Transverse colon (tissue), 4 donors: ENCODE measurements around the gene SMARCE1. TPM values are rescaled to one million over a fixed set of nuclear protein-coding genes. Genes with fewer than 3 reads are reported as not detected.
A peak's percentile ranks its signal among the peaks of the same experiment; 100 is the strongest.

Experiments
- DNase-seq: peaks from one replicate; pipeline ENCODE4 v3.0.0-alpha.2; 2019
- H3K27ac ChIP-seq, 4 donors: fragments of 200-600 bp; sonication (generic); 2 replicates each; pipeline ENCODE4 v1.5.1; 2016 to 2018; ENCODE audit warnings: inconsistent platforms in 4 of 4
- H3K27me3 ChIP-seq: fragments of 200-600 bp; sonication (generic); 2 replicates; pipeline ENCODE4 v1.5.1; 2017; ENCODE audit warnings: inconsistent platforms
- H3K36me3 ChIP-seq, 4 donors: fragments of 200-600 bp; sonication (generic); 2 replicates each; pipeline ENCODE4 v1.5.1; 2017 to 2019; ENCODE audit warnings: inconsistent platforms in 4 of 4
- H3K4me1 ChIP-seq, 4 donors: fragments of 200-600 bp; sonication (generic); 2 replicates each; pipeline ENCODE4 v1.5.1; 2017 to 2020; ENCODE audit warnings: inconsistent platforms in 4 of 4
- H3K4me3 ChIP-seq, 4 donors: fragments of 200-600 bp; sonication (generic); 1 replicate in 1 of 4; 2 replicates in 3 of 4; pipeline versions ENCODE4 v1.5.1 to v1.6.1; 2017 to 2019; ENCODE audit warnings: inconsistent platforms in 4 of 4
- H3K9me3 ChIP-seq, 2 donors: fragments of 200-600 bp; sonication (generic); 2 replicates each; pipeline ENCODE4 v1.5.1; 2017 to 2019; ENCODE audit warnings: inconsistent platforms in 2 of 2
- CTCF ChIP-seq, 5 experiments: fragments of 200-600 bp in 3 of 5; fragments of 450-650 bp in 2 of 5; sonication (generic) in 3 of 5; IDR thresholded peaks; 1 replicate in 2 of 5; 2 replicates in 3 of 5; pipeline ENCODE4 v1.5.1; 2016 to 2017; ENCODE audit warnings: antibody characterized with exemption in 5 of 5, inconsistent platforms in 3 of 5, mild to moderate bottlenecking in 2 of 5, moderate library complexity in 1 of 5
- EP300 ChIP-seq: sonication (generic); formaldehyde crosslinking; IDR thresholded peaks from one replicate; pipeline ENCODE4 v1.6.1; 2017; ENCODE audit warnings: antibody characterized with exemption, low read depth
- POLR2A ChIP-seq: fragments of 450-650 bp; IDR thresholded peaks from one replicate; pipeline ENCODE4 v1.6.1; 2016; ENCODE audit warnings: antibody characterized with exemption, mild to moderate bottlenecking, moderate library complexity
- POLR2AphosphoS5 ChIP-seq, 3 donors: sonication (generic); formaldehyde crosslinking; IDR thresholded peaks; one replicate each; pipeline ENCODE4 v1.6.1; 2016; ENCODE audit warnings: antibody characterized with exemption in 3 of 3
- WGBS, 2 donors: methylation state at CpG; one replicate each; pipeline ENCODE4 v1.1.5; 2018; ENCODE audit warnings: low coverage in 1 of 2; 5-methylcytosine and 5-hydroxymethylcytosine counted together
- in situ Hi-C, 4 donors: fragments of 200-750 bp; cut with MboI; loops; one replicate each; pipeline versions ENCODE4 v1.15.0 to v1.15.1; 2017; ENCODE audit warnings: low sequenced_read_pairs in 3 of 4, low pct_ligation_motif_present in 1 of 4, low pct_unique_long_range_greater_than_20kb in 1 of 4
- intact Hi-C: fragments of 100-400 bp; cut with DNase I; formaldehyde crosslinking; loops from one replicate; pipeline ENCODE4 v1.15.1; 2023; ENCODE audit warnings: low total_unique reads
- total RNA-seq, 4 donors: library from RNA; depleted of rRNA; stranded (reverse); fragments of >200 nt; gene quantifications; one replicate each; pipeline ENCODE4 v1.1.0, GENCODE V29; 2016

The SMARCE1 gene
- total RNA-seq, result 10 to 100 TPM; 43.0 to 87.2 (median 61.6) TPM

- intact Hi-C loops (no loop called here), in situ Hi-C loops (no loop called here)
- DNase-seq, result peak; percentile 77
- peaks cover 19 to 41% (median 21%) of the 10 kb centered on the region in 4 donors for H3K4me1 ChIP-seq
- peaks cover 0 to 13% (median 5%) of the 10 kb centered on the region in 4 donors for H3K36me3 ChIP-seq
- no peaks in the 10 kb centered on the region for H3K27me3 ChIP-seq
- no peaks in the 10 kb centered on the region for H3K9me3 ChIP-seq
- whole genome bisulfite sequencing, 2 donors, result 0 to 2% methylated on average over 7 to 35 of the region's 64 CpGs
- TF ChIP-seq CTCF (IDR thresholded peaks at IDR 0.05) (peak in 1 of 5 experiments; percentile 1), EP300 (no peak), POLR2AphosphoS5 (IDR thresholded peaks at IDR 0.05) (peak; percentile 11 to 63 (median 57)), POLR2A (peak; percentile 72)
- peak within 1 kb of the TSS; percentile 95 to 98 (median 96) for H3K27ac ChIP-seq
- peak within 1 kb of the TSS; percentile 85 to 92 (median 88) for H3K4me3 ChIP-seq
These were observed at the start of gene SMARCE1 for GRCh38 chr17:40647624-40648383. Gene SMARCE1, minus strand, starts transcription at chr17:40647818. Its CDS starts 2,016 bp downstream, at chr17:40645802.

DNA sequence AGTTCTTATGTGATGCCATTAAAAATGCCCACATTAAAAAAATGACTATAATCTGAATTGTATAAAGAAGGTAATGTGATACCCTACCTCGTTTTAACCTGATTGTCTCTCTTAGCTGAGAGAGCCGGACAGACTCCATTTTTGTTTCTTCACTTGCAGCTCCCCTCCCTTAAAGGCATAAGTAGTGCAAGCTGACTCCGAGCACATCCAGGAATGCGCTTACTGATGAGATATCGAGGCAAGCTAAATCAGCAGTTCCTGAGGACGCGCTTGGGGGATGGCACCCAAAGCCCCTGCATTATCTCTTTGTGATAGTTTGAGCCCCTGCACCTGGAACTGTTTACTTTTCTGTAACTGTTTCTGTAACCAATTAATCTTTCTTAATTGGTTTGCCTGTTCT lies 49.7 kb upstream of the SMARCE1 start:
- no peak overlapping the region for H3K27ac ChIP-seq
- peaks cover 0 to 14% (median 0%) of the 10 kb centered on the region in 4 donors for H3K4me1 ChIP-seq
- no peak for TF ChIP-seq POLR2AphosphoS5 (IDR thresholded peaks at IDR 0.05)
- TF ChIP-seq CTCF (IDR thresholded peaks at IDR 0.05), result no peak
- TF ChIP-seq EP300, result no peak
- no peak for TF ChIP-seq POLR2A
- H3K9me3 ChIP-seq, result no peaks in the 10 kb centered on the region
- intact Hi-C loops (no loop called here), in situ Hi-C loops (no loop called here)
- no peak overlapping the region for H3K4me3 ChIP-seq
- H3K36me3 ChIP-seq, result no peaks in the 10 kb centered on the region
- DNase-seq, result no peak
- 65 to 71% methylated on average over 7 of the region's 7 CpGs for WGBS, 2 donors
- peaks cover 24% of the 10 kb centered on the region for H3K27me3 ChIP-seq

GRCh38 chr17:40696651-40697072 lies 49.0 kb upstream of the SMARCE1 start:
- 52% methylated on average over 3 of the region's 3 CpGs; no CpG with 5 or more reads in 1 of the 2 donors for WGBS, 2 donors

More at GRCh38 chr17:40696651-40697072, 49.0 kb upstream of the SMARCE1 start:
- Histone ChIP-seq H3K4me1 (peaks cover 0 to 14% (median 0%) of the 10 kb centered on the region in 4 donors), H3K27ac (no peak overlapping the region), H3K36me3 (no peaks in the 10 kb centered on the region), H3K27me3 (peaks cover 25% of the 10 kb centered on the region), H3K9me3 (no peaks in the 10 kb centered on the region), H3K4me3 (no peak overlapping the region)
- intact Hi-C loops, result no loop called here
- TF ChIP-seq EP300, result no peak
- TF ChIP-seq POLR2AphosphoS5 (IDR thresholded peaks at IDR 0.05), result no peak
- TF ChIP-seq CTCF (IDR thresholded peaks at IDR 0.05), result no peak
- no peak for TF ChIP-seq POLR2A
- in situ Hi-C loops, result no loop called here
- no peak for DNase-seq
